Measurements from ENCODE around the gene ZNF469. TPM values are rescaled to one million over a fixed set of nuclear protein-coding genes. Genes with fewer than 3 reads are reported as not detected.

The ZNF469 gene
- total and polyA plus RNA-seq, 9 of the 15 experiments (the other 6 are each of a cell fraction or from before 2014, with no cell fraction given) = 0.01 to 0.04 TPM; not detected in 7

GRCh38 chr16:88356727-88357199, 26.0 kb upstream of the ZNF469 start:
- H3K4me2 ChIP-seq (ENCODE audit: insufficient read depth, low read length) = no peak overlapping the region
- no peaks in the 10 kb centered on the region for H3K9me3 ChIP-seq (replicated peaks; ENCODE audit: control insufficient read depth, insufficient read depth, low read depth, low read length)
- TF ChIP-seq CHCHD3 (CRISPR knock-in tag; IDR thresholded peaks at IDR 0.05) = no peak
- no peak overlapping the region for H3K9ac ChIP-seq (ENCODE audit: insufficient read depth in 1 of 2, low read depth in 2 of 2, low read length in 2 of 2)
- in situ Hi-C loops (cut with MboI) = no loop called here
- H3K27ac ChIP-seq (ENCODE audit: extremely low read depth, low read depth, low read length) = no peak overlapping the region
- H3K27me3 ChIP-seq (ENCODE audit: control insufficient read depth in 2 of 2, insufficient read depth in 2 of 2, low read length in 2 of 2) = peaks cover 28 to 71% of the 10 kb centered on the region in 2 experiments
- no peaks in the 10 kb centered on the region for H3K9me1 ChIP-seq (ENCODE audit: control insufficient read depth, insufficient read depth, low read length)
- CTCF ChIA-PET (ENCODE audit: low intra/inter-chr PET ratio) = no interaction called here
- no peak overlapping the region for H2AFZ ChIP-seq (ENCODE audit: low read depth, low read length)
- POLR2A ChIA-PET = interaction anchor here (0.7 kb wide), 1 partner anchor 94 kb away, joined by 3 read pairs; no protein-coding TSS in a partner anchor
- no peak for DNase-seq (ENCODE audit: extremely low read depth in 1 of 4, low spot score in 3 of 4)
- intact Hi-C loops (cut with micrococcal nuclease) = no loop called here
- no TSS peak for BruUV-seq (replicated peaks)
- no peaks in the 10 kb centered on the region for H3K79me2 ChIP-seq (ENCODE audit: control insufficient read depth, insufficient read depth, low read length)
- WGBS (ENCODE audit: insufficient coverage, low coverage, missing lambda C conversion rate) = 13% methylated on average over 11 of the region's 13 CpGs
- H3K4me3 ChIP-seq = no peak overlapping the region
- no peaks in the 10 kb centered on the region for H3K36me3 ChIP-seq (ENCODE audit: control insufficient read depth, insufficient read depth, low read length)
- 0 out of 2 replicates have a peak, but pooled peaks cover 4% of the 10 kb centered on the region for H4K20me1 ChIP-seq (replicated peaks; ENCODE audit: control insufficient read depth, insufficient read depth, low read length)
- H3K4me1 ChIP-seq (replicated peaks in 1 of 2; ENCODE audit: control insufficient read depth in 2 of 2, insufficient read depth in 2 of 2, low read length in 2 of 2) = peaks cover 0 to 41% of the 10 kb centered on the region in 2 experiments; a peak in 2 of 5 replicates
- no peak for FAIRE-seq
- no peak for ATAC-seq

GRCh38 chr16:88357317-88358022, 25.3 kb upstream of the ZNF469 start:
- Histone ChIP-seq H3K27me3 (ENCODE audit: control insufficient read depth in 2 of 2, insufficient read depth in 2 of 2, low read length in 2 of 2) (peaks cover 30 to 68% of the 10 kb centered on the region in 2 experiments), H3K36me3 (ENCODE audit: control insufficient read depth, insufficient read depth, low read length) (no peaks in the 10 kb centered on the region), H3K4me2 (ENCODE audit: insufficient read depth, low read length) (no peak overlapping the region), H4K20me1 (replicated peaks; ENCODE audit: control insufficient read depth, insufficient read depth, low read length) (0 out of 2 replicates have a peak, but pooled peaks cover 4% of the 10 kb centered on the region), H3K4me1 (replicated peaks in 1 of 2; ENCODE audit: control insufficient read depth in 2 of 2, insufficient read depth in 2 of 2, low read length in 2 of 2) (peaks cover 0 to 41% of the 10 kb centered on the region in 2 experiments; a peak in 2 of 5 replicates), H3K27ac (ENCODE audit: extremely low read depth, low read depth, low read length) (no peak overlapping the region), H3K4me3 (no peak overlapping the region), H2AFZ (ENCODE audit: low read depth, low read length) (no peak overlapping the region), H3K9ac (ENCODE audit: insufficient read depth in 1 of 2, low read depth in 2 of 2, low read length in 2 of 2) (no peak overlapping the region), H3K9me3 (replicated peaks; ENCODE audit: control insufficient read depth, insufficient read depth, low read depth, low read length) (no peaks in the 10 kb centered on the region), H3K79me2 (ENCODE audit: control insufficient read depth, insufficient read depth, low read length) (no peaks in the 10 kb centered on the region), H3K9me1 (ENCODE audit: control insufficient read depth, insufficient read depth, low read length) (no peaks in the 10 kb centered on the region)
- no peak for ATAC-seq
- FAIRE-seq = no peak
- DNase-seq (ENCODE audit: extremely low read depth in 1 of 4, low spot score in 3 of 4) = no peak
- intact Hi-C loops (cut with micrococcal nuclease) = no loop called here
- WGBS (ENCODE audit: insufficient coverage, low coverage, missing lambda C conversion rate) = 22% methylated on average over 26 of the region's 26 CpGs
- TF ChIP-seq ZNF740 (CRISPR knock-in tag; IDR thresholded peaks at IDR 0.05) (no peak), ZNF740 (tag; IDR thresholded peaks at IDR 0.05) (no peak), ZBTB34 (CRISPR knock-in tag; IDR thresholded peaks at IDR 0.05) (no peak), ZNF282 (CRISPR knock-in tag; IDR thresholded peaks at IDR 0.05) (no peak), E2F3 (CRISPR knock-in tag; IDR thresholded peaks at IDR 0.05) (no peak), CTCF (IDR thresholded peaks at IDR 0.05 in 2 of 3, conservative IDR thresholded peaks at IDR 0.05 in 1 of 3; ENCODE audit: insufficient read depth in 2 of 3, low read depth in 1 of 3, low read length in 3 of 3) (no peak), ZBTB9 (CRISPR knock-in tag; IDR thresholded peaks at IDR 0.05) (no peak)
- ChIA-PET CTCF (ENCODE audit: low intra/inter-chr PET ratio) (no interaction called here), POLR2A (no interaction called here)
- no TSS peak for BruUV-seq (replicated peaks)
- in situ Hi-C loops (cut with MboI) = no loop called here

Measured in K562 (cell line).